GM15510 (cell line): ENCODE results near the gene PHC2.

Experiments used
- POLR2A ChIP-seq: IDR thresholded peaks from 3 replicates; pipeline ENCODE4 v1.6.1; 2011; ENCODE audit warnings: borderline replicate concordance; ENCODE audit not compliant: insufficient read length; ENCODE audit errors: extremely low read depth

Gene PHC2

DNA sequence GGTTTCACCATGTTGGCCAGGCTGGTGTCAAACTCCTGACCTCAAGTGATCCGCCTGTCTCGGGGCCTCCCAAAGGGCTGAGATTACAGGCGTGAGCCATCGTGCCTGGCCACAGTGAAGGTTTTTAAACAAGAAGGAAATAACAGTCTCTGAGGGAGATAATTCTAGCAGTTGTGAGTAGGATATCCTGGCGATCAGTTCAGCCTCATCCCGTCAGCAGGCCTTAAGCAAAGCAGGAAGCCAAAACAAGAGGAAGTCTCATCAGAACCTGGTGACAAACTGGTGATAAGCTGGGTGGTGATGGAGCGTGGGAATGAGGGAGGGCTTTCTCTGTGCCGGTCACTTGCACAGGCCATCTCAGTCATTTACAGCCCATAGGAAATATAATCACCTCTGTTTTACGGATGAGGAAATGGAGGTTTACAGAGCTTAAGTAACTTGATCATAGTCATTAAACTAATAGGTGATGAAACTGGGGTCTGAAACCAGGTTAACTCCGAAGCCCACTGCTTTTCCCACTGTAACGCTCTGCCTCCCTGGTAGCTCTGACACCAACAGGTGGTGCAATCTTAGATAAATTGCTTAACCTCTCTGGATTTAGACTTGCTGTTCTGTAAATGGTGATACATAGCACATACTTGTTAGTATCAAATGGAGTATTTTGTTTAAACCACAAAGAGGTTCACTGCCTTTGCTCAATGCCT, 69.2 kb downstream of the PHC2 start:
- TF ChIP-seq POLR2A: no peak

DNA sequence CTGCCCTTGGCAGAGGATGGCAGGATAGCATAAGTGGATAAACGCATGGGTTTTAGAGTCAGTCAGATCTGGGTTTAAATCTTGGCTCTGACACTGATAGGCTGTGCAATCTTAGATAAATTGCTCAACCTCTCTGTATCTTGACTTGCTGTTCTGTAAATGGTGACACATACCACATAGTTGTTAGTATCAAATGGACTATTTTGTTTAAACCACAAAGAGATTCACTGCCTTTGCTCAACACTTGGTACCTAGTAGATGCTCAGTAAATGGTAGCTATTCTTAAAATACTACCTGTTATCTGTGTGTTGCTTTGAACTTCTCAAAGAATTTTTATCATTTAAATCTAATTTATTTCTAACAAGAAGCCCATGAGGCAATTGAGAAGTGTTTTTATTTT, 70.5 kb downstream of the PHC2 start:
- TF ChIP-seq POLR2A: no peak

DNA sequence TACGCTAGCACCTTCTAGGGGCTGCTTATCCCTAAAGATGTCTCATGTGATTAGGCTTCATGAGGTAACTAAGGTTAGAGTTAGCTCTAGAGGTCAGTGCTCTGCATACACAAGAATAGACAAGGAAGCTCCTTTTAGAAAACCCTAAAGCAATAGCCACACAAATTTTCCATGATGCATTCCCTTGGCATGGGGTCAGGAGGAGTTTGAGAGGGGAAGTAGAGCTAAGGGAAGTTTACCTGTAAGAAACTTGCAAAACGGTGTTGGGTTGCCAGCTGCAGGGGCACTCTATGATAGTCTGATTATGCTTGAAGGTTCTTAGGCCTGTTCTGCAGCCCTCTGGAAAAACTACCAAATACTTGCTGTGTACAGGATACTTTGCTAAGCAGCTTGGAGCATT, 71.0 kb downstream of the PHC2 start:
- no peak for TF ChIP-seq POLR2A

DNA sequence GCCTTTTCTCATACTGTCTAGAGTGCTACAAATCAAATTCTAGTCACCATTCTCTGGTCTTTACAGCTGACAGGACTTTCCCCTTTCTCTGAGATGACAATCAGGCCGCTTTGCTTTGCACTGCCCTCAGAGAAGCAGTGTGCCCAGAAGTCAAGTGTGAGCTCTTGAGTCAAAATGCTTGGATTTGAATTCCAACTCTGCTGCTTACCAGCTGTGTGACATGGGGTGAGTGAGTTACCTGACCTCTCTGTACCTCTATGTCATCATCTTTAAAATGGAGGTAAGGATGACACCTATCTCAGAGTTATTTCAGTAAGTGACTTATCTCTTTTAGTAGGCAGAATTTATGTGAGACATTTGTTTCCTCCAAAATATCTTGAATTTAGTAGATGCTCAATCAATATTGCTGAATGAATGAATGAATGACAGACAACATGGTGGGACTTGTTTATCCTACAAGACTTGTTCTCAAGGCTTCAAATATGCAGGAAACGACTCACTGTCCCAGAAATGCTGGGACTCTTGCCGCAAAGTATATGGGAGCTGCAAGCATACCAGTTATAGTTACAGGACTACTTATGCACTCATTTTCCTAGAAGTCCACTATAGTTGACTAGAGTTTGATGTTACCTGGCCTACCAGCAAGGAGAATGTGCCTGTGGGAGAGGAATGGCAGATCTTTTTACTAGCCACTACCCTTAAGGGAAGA, 71.9 kb downstream of the PHC2 start:
- no peak for TF ChIP-seq POLR2A

DNA sequence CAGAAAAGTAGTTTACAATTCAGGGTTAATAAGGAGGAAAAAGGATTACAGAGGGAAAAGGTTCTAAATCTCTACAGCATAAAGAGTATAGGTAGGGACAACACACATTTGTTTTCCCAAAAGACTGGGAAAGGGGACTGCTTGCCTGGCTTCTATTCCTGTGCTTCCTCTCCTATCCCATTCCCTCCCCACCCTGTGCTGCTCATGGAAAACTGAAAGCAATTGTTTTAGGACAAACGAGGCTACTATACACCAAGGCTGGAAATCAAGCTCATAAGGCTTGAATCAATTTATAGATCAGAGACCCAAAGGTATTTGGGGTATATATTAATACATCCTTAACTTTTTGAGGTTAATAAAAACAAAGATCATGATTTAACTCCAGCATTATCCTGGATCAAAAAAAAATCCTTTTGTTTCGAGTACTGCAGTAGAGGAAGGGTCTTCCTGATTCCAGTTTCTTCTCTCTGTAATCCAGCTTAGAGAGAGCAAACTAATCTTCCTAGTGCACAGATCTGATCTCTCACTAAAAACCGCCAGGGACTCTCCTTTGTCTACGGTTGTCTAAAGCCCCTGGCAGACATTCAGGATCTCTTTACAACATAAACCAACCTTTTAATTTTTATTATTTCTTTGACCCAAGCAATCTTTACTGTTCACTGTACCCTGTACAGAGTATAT, 72.6 kb downstream of the PHC2 start:
- TF ChIP-seq POLR2A: no peak

DNA sequence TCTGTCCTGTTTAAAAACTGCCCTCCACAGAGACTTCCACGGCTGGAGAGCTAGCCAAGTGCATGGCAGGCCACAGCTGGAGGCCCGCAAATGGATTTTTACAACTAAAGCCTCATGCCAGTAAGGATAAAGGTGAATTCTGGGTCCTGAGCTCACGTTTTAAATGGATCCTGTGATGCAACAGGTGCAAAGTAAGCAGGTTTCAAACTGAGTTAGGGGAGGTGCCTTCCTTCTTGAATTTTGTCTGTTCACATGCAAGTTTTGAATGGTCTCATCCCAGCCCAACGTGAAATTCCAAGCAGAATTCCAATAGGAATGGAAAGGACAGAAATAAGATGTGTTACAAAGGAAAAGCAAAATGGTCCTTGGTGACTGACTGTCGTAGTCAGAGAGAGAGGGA, 73.8 kb downstream of the PHC2 start:
- no peak for TF ChIP-seq POLR2A

DNA sequence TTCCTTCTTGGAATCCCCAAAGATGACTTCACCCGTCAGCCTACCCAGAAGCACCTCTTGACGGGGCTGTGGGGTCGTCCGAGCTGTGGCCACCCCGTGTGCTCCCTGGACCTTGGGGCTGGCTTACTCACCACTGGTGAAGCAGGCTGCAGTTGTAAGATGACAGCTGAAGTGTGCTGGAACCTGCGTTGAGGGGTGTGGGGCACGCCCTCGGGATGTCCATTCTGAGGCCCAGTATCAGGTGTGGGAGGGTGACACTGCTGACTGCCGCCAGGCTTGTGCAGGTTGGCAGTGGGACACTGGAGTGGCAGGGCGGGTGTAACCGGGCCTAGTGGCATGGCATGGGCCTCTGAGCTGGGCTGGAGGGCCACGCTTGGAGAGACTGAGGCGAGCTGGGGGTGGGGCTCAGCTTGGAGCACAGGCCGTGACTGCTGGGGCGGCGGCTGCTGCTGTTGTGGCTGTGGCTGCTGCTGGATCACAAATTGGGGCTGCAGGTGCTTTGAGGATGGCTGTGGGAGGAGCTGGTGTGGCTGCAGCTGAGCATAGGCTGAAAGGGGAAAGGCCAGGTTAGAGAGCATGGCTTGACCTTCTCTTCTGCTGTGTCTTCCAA, 76.1 kb downstream of the PHC2 start:
- no peak for TF ChIP-seq POLR2A

DNA sequence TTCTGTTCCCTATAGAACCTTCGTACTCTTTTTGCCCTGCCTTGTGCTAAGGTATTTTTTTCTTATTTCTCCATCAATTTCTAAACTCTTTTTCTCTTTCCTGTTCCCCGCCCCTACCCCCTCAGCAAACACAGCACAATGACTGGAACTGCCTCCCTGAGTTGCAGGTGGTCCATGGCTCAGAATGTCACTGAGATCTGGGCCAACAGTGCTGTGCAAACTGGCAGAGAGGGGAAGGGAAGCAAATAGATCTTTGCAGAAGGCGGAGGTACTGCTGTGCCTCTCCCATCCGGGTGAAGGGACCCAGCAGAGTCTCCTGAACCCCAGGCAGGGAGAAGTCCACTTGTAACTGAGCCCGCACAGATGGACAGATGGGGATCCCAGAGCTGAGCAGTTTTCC, 77.4 kb downstream of the PHC2 start:
- TF ChIP-seq POLR2A: no peak

DNA sequence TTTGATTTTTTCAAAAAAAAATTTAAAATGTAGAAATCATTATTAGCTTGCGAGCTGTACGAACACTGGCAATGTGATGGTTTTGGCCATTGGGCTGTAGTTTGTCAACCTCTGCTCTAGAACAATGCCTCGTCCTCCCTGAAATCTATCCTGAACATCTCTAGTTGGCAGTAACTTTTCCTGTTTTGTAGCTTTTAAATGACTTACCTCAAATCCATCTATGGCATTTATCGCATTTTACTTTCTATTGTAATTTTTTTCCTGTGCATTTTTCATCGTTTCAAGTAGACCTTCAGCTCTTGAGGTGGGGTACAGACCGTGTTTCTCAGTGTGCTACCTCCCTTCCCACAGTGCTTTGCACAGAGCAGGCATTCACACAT, 79.6 kb downstream of the PHC2 start:
- TF ChIP-seq POLR2A: no peak

DNA sequence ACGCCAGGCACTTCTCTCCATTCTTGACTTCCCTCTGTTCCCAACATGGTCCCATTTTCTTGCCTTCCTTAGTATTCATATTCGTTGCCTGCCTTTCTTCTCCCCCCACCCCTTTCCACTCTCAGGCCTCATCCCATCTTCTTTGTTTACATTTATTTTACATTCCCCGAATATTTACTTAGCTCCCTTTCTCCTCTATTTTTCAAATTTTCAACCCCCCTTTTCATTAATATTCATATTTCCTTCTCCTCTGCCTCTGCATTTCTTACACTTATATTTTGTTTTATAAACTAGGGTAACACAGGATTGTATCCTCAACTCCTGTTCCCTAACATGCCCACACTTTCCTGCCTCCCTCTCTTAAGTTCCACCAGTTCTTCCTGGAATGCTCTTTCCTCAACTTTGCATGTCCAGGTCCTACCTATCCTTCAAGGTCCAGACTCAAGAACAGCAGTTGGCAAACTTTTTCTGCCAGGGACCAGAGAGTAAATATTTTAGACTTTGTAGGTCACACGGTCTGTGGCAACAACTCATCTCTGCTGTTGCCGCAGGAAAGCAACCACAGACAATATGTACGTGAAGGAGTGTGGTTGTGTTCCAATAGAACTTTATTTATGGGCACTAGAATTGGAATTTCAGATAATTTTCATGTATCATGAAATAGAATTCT, 80.1 kb downstream of the PHC2 start:
- no peak for TF ChIP-seq POLR2A

DNA sequence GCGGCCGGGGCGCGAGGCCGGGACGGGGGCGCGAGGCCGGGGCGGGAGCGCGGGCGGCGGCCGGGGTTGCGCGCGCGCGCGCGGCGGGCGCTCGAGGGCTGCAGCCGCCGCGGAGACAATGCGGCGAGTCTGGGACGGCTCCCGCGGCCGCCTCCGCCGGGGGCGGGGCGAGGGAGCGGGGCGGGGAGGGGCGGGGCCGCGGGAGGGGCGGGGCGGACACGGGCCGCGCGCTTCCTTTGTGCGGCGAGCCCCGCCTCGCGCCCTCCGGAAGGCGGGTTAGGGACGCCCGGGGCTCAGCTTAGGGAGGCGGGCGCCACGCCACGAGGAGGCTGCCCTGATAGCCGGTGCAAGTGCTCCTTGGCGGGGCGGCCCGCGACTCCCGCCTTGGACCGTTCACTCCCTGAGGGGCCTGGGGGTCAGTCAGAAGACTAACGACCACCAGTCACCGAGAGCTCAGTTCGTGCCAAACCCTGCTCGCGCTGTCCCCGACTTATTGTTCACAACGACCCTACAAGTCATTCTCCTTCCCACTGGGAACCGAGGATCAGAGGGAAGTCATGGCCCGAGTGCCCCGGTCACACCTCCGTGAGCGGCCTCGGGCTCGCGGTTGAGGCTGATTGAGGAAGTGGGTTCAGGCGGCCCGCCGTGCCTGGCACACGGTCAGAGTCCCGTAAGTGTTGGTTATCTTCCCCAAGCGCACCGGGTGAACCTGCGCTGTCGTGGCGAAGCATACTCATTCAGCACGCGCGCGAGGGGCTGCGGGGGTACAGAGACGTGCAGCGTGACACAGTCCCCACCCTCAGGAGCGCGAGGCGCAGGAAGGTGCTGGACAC, 80.9 kb downstream of the PHC2 start:
- TF ChIP-seq POLR2A: peak; percentile 95

DNA sequence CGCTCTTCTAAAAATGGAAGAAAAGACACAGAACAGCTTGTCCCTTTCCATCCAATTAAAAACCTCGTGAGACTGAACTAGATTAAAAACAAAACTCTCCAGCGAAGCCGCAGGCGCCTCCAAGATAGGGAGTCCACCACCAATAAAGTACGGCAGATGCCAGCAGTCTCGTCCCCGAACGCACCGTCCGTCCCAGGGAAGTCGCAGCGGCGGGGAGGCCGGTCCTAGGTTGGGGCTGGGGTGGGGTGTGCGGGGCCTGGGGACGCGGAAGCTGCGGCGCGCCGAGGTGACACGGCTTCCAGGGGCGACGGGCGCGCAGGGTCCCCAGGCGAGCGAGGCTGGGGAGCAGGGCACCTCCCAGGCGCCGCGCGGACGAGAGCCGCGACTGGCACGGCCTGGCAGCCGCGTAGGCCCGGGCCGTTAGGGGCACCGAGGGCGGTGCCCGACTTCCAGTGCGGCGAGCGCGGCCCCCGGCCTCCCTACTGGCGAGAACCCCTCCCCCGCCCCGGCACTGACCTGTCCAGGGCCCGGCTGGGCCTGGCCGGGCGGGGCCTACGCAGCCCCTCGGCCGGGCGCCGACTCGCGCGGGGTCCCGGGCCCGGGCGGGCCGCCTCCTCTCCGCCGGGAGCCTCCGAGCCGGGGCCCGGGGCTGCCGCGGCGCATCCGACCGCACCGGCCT, 81.7 kb downstream of the PHC2 start:
- TF ChIP-seq POLR2A: no peak

DNA sequence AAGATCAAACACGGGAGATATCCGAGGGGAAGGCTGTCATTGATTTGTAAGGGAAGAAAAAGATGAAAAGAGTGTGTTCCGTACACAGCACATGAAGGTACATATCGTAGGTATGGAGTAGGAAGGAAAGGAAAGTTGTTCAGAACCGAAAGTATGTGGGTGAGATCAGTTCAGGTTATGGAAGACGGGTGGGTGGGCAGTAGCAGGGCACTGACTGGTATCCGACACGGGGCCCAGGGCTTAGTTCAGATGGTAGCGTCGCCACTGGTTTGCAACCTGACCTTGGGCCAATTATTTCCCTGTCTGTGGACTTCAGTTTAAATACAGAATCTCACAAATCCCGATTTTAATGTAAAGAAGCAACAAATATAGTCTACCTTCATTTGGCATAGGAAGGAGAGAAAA, 82.2 kb downstream of the PHC2 start:
- TF ChIP-seq POLR2A: no peak

DNA sequence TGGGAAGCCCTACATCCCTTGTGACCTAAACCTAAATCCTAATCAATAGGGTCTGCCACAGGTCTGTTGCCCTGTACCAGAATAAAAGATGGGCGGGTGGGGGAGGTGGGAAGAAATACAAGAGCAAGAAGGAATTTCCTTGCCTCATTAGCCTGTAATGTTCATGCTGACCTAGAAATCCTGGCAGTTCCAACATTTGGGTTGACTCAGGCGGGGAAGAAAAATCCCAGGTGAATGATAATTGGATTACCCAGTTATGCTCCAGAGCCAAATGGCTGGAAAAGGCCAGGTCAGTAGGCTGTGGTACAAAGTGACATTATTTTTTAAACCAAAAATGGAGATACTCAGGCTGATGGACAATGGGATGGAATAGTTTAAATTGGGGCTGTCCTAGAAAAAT, 82.7 kb downstream of the PHC2 start:
- no peak for TF ChIP-seq POLR2A

DNA sequence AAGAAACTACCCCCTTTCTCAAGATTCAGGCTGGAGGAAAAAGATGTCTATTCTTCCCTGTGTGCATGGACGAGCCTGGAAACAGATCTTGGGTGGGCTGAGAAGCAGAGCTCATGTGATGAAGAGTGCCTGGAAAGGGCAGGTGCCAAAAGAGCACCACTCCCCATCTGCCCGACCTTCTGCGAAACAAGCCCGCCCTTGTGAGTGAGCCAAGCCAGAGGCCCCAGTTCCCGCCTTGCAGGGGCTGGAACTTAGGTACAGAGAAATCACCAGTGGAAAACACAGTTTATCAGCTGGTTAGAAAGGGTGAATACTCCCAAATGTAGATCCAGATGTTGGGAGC, 83.3 kb downstream of the PHC2 start:
- no peak for TF ChIP-seq POLR2A
